Fibroblast of lung (primary cell): ENCODE measurements around the gene SYNDIG1L. TPM values are rescaled to one million over a fixed set of nuclear protein-coding genes. Genes with fewer than 3 reads are reported as not detected.

ENCODE experiments used
- DNase-seq, 2 donors: peaks; one replicate each; pipeline versions ENCODE4 v3.0.0 to v3.0.0-alpha.2; 2010; ENCODE audit warnings: low read depth in 2 of 2
- H2AFZ ChIP-seq: 2 replicates; pipeline ENCODE4 v1.5.1; 2012; ENCODE audit warnings: low read length, control low read depth, inconsistent platforms
- H3K27ac ChIP-seq: 2 replicates; pipeline ENCODE4 v1.5.1; 2011; ENCODE audit warnings: low read length, control low read depth; ENCODE audit not compliant: insufficient read depth
- H3K27me3 ChIP-seq: 2 replicates; pipeline ENCODE4 v1.5.1; 2011; ENCODE audit warnings: mild to moderate bottlenecking, low read length; ENCODE audit not compliant: control insufficient read depth, insufficient read depth
- H3K36me3 ChIP-seq: 2 replicates; pipeline ENCODE4 v1.5.1; 2011; ENCODE audit warnings: low read length; ENCODE audit not compliant: control insufficient read depth, insufficient read depth
- H3K4me1 ChIP-seq: 2 replicates; pipeline ENCODE4 v1.5.1; 2011; ENCODE audit warnings: low read length; ENCODE audit not compliant: control insufficient read depth, insufficient read depth; ENCODE audit errors: extremely low read depth
- H3K4me2 ChIP-seq: 2 replicates; pipeline ENCODE4 v1.5.1; 2011; ENCODE audit warnings: low read length, control low read depth; ENCODE audit not compliant: insufficient read depth; ENCODE audit errors: extremely low read depth
- H3K4me3 ChIP-seq, 4 experiments: fragments of 200-600 bp in 1 of 4; sonication (generic) in 1 of 4; replicated peaks in 1 of 4; 2 replicates each; pipeline ENCODE4 v1.5.1; 2011 to 2016; ENCODE audit warnings: low read length in 4 of 4, low read depth in 3 of 4, mild to moderate bottlenecking in 3 of 4, control low read depth in 2 of 4, inconsistent platforms in 1 of 4, mixed read lengths in 1 of 4; ENCODE audit not compliant: insufficient read depth in 1 of 4; ENCODE audit errors: control extremely low read depth in 1 of 4
- H3K79me2 ChIP-seq: 2 replicates; pipeline ENCODE4 v1.5.1; 2012; ENCODE audit warnings: mild to moderate bottlenecking, low read length, inconsistent platforms; ENCODE audit not compliant: control insufficient read depth, insufficient read depth
- H3K9ac ChIP-seq: 2 replicates; pipeline ENCODE4 v1.5.1; 2011; ENCODE audit warnings: mild to moderate bottlenecking, low read length, control low read depth; ENCODE audit not compliant: insufficient read depth
- H3K9me3 ChIP-seq: 2 replicates; pipeline ENCODE4 v1.5.1; 2012; ENCODE audit warnings: low read depth, low read length; ENCODE audit not compliant: control insufficient read depth, insufficient read depth
- H4K20me1 ChIP-seq: 2 replicates; pipeline ENCODE4 v1.5.1; 2011; ENCODE audit warnings: low read length; ENCODE audit not compliant: control insufficient read depth, insufficient read depth; ENCODE audit errors: extremely low read depth
- EZH2 ChIP-seq: IDR thresholded peaks from 2 replicates; pipeline ENCODE4 v1.5.1; 2012; ENCODE audit warnings: low read length, control low read depth, mild to moderate bottlenecking; ENCODE audit errors: missing control alignments
- polyA plus RNA-seq, 2 donors: library from polyadenylated mRNA; depleted of rRNA in 1 of 2; stranded (reverse) in 1 of 2; unstranded in 1 of 2; fragments of >200 nt; gene quantifications; 2 replicates each; pipeline ENCODE4 v1.2.1, GENCODE V29; 2011 to 2012; ENCODE audit warnings: missing spikeins in 1 of 2
- total RNA-seq: library from RNA; depleted of rRNA; stranded (reverse); fragments of >200 nt; gene quantifications from 2 replicates; pipeline ENCODE4 v1.2.1, GENCODE V29; 2014
- TF ChIP-seq, protein P1 (sequence below), 2 donors: IDR thresholded peaks in 1 of 2; conservative IDR thresholded peaks in 1 of 2; 1 replicate in 1 of 2; 2 replicates in 1 of 2; pipeline ENCODE4 v1.5.1; 2011 to 2012; ENCODE audit warnings: low read length in 2 of 2, control low read depth in 1 of 2, inconsistent platforms in 1 of 2, low read depth in 1 of 2, mild to moderate bottlenecking in 1 of 2

SYNDIG1L gene
- total and polyA plus RNA-seq, 2 donors (not counting 1 experiment from before 2014, with no cell fraction given): not detected

DNA sequence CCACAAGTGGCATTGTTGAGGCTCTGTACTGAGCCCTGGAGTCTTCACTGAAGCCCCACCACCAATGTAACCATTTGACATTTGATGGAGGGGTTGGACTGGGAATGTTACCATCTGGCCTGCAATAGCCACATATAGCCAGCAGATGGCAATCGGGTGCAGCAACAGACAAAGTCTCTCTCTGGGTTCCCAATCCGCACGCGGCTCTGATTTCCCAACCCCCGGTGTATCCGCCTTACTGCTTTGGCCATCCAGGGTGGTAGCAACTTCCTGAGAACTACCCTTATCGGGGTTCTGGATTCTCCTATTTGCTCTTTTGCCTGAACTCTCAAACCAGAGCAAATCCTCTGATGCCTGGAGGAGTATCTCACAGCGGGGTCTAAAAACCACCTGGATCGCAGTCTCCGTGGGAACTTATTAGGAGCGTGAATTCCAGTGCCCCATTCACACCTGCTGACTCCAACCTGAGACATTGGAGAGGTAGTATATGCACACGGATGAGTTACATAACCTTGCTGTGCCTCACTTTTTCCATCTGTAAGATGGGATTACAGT, 63.6 kb downstream of the SYNDIG1L start:
- H3K4me1 ChIP-seq: no peaks in the 10 kb centered on the region
- H3K4me3 ChIP-seq: no peak overlapping the region
- H3K79me2 ChIP-seq: no peaks in the 10 kb centered on the region
- no peak overlapping the region for H2AFZ ChIP-seq
- H3K27me3 ChIP-seq: peaks cover 6% of the 10 kb centered on the region
- H3K9me3 ChIP-seq: no peaks in the 10 kb centered on the region
- no peak overlapping the region for H3K27ac ChIP-seq
- peak; percentile 49 to 76 for DNase-seq
- no peaks in the 10 kb centered on the region for H4K20me1 ChIP-seq
- no peak overlapping the region for H3K4me2 ChIP-seq
- no peak overlapping the region for H3K9ac ChIP-seq
- H3K36me3 ChIP-seq: no peaks in the 10 kb centered on the region
- TF ChIP-seq, protein P1, sequence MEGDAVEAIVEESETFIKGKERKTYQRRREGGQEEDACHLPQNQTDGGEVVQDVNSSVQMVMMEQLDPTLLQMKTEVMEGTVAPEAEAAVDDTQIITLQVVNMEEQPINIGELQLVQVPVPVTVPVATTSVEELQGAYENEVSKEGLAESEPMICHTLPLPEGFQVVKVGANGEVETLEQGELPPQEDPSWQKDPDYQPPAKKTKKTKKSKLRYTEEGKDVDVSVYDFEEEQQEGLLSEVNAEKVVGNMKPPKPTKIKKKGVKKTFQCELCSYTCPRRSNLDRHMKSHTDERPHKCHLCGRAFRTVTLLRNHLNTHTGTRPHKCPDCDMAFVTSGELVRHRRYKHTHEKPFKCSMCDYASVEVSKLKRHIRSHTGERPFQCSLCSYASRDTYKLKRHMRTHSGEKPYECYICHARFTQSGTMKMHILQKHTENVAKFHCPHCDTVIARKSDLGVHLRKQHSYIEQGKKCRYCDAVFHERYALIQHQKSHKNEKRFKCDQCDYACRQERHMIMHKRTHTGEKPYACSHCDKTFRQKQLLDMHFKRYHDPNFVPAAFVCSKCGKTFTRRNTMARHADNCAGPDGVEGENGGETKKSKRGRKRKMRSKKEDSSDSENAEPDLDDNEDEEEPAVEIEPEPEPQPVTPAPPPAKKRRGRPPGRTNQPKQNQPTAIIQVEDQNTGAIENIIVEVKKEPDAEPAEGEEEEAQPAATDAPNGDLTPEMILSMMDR (conservative IDR thresholded peaks at IDR 0.05 in 1 of 2, IDR thresholded peaks at IDR 0.05 in 1 of 2; ENCODE audit: low read depth in 1 of 2, low read length in 2 of 2): peak; percentile 98 to 99
- no peak for TF ChIP-seq EZH2

DNA sequence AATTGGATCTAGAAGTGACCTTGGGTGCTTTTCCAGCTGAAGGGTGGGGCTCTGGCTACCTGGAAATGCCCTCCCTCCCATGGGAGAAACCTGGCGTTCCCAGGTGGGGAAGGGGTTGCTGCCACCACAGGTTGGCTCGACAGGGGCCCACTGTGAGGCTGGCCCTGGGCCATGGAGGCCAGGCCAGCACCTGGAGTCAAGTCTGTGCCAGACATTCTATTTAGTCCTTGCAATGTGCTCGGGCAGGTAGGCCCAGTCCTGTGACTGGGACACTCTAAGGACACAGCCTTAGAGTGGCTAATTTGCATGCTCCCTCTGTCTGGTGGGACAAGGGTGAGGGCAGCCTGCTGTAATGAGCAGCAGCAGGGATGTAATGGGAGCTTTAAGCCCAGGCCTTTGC, 65.8 kb downstream of the SYNDIG1L start:
- Histone ChIP-seq H3K36me3 (no peaks in the 10 kb centered on the region), H3K9me3 (no peaks in the 10 kb centered on the region), H3K4me3 (no peak overlapping the region), H3K79me2 (no peaks in the 10 kb centered on the region), H3K4me1 (no peaks in the 10 kb centered on the region), H4K20me1 (no peaks in the 10 kb centered on the region), H2AFZ (no peak overlapping the region), H3K27ac (no peak overlapping the region), H3K4me2 (no peak overlapping the region), H3K9ac (no peak overlapping the region), H3K27me3 (peaks cover 6% of the 10 kb centered on the region)
- no peak for TF ChIP-seq EZH2
- TF ChIP-seq, protein P1 (conservative IDR thresholded peaks at IDR 0.05 in 1 of 2, IDR thresholded peaks at IDR 0.05 in 1 of 2; ENCODE audit: low read depth in 1 of 2, low read length in 2 of 2): no peak
- DNase-seq: no peak

DNA sequence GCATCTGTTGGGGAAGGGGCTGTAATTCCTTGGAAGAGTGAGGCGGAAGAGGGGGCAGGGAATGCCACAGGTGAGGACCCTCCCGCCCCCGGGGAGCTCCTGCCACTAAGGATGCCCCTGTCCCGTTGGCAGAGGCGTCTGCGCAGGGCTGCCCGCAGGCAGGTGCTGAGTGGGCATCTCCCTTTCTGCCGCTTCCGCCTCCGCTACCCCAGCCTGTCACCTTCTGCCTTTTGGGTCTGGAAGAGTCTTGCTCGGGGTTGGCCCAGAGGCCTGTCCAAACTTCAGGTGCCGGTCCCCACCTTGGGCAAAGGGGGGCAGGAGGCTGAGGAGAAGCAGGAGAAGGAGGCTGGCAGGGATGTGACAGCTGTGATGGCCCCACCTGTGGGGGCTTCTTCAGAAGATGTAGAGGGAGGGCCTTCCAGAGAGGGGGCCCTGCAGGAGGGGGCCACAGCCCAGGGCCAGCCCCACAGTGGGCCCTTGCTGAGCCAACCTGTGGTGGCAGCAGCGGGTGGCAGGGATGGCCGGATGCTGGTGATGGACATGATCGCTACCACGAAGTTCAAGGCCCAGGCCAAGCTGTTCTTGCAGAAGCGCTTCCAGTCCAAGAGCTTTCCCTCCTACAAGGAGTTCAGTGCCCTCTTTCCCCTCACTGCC, 67.7 kb downstream of the SYNDIG1L start:
- Histone ChIP-seq H4K20me1 (no peaks in the 10 kb centered on the region), H3K9me3 (no peaks in the 10 kb centered on the region), H3K27me3 (no peaks in the 10 kb centered on the region), H3K9ac (no peak overlapping the region), H3K36me3 (no peaks in the 10 kb centered on the region), H3K79me2 (no peaks in the 10 kb centered on the region), H2AFZ (no peak overlapping the region), H3K4me2 (no peak overlapping the region), H3K4me1 (no peaks in the 10 kb centered on the region), H3K4me3 (no peak overlapping the region), H3K27ac (no peak overlapping the region)
- DNase-seq: no peak
- TF ChIP-seq, protein P1 (conservative IDR thresholded peaks at IDR 0.05 in 1 of 2, IDR thresholded peaks at IDR 0.05 in 1 of 2; ENCODE audit: low read depth in 1 of 2, low read length in 2 of 2): no peak
- TF ChIP-seq EZH2: no peak
